ENCODE data around the gene ATP5F1E.
"Not testable (repeated sequence)": the region's sequence is repeated elsewhere in the genome, so short reads cannot be mapped to it uniquely, and the experiment has no call there.

The ATP5F1E gene

DNA sequence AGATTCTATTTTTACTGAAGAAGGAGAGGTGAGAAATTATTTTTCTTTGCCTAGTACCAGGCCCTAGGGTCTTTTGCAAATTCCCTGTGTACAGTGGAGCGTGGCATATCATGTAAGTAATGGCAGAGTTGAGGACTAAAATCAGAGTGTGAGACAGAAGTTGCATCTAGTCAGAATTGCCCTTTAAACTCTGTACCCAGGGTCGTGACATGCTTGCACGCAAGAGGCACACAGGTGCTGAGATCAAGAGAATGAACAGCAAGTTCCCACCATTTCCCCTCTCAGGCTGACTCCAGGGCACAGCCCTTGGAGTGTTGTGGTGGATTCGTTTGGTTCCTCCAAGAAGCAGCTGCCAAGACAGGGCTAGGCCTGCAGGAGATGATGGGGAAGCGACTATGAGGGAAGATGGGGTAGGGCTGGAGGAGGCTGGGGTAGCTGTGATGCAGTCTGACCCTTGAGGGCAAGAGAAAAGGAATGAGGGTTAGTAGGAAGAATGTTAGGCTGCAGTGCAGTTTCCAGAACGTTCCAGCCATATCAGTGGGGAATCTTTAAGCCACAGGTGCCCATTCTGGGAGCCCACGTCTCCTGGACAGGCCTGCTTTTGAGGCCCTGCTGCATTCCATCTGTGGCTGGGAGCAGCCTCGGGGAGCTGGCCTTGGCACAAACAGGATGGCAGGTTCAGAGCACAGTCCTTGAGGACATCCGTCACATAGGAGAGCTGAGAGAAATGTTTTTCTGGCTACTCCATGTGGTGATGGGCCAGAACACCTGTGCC lies 44.2 kb downstream of the ATP5F1E start:
- DNase-seq, result no peak

- DNase-seq, result peak; percentile 87
Measured at GRCh38 chr20:58986968-58987517, 45.1 kb downstream of the ATP5F1E start.

GRCh38 chr20:58986286-58986967 lies 45.7 kb downstream of the ATP5F1E start:
- no peak for DNase-seq

DNA sequence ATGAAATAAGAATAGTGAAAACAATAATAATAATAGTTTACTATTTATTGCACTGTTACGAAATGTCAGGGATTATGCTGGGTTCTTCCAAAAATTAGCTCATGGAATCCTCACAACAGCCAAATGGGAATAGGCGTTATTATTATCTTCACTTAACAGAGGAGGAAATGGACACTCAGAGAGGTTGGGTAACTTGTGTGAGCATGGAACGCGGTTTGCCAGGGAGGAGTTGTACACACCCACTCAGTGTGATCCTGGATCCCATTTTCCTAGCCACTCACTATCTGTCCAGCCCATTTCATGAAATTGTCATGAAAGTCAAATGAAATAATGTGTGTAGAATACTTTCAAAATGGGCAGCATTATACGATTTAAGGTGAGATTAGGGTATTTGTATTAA lies 46.5 kb downstream of the ATP5F1E start:
- no peak for DNase-seq

DNA sequence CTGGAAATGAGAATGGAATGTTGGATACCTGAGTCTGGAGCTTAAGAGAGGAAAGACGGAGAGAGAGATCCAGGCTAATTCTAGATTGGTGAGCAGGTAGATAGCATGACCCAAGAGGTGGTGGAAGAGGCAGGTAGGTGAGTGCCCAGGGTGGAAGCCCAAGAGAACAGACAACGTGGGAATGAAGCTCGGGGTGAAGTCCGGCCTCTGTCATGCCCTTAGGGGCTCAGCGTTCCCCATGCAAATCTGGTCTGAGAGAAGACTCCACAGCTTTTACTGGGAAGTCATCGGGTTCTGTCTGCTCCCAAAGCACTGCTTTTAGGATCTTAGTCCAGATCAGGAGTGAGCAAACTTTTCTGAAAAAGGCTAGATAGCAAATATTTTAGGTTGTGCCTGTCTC lies 47.4 kb downstream of the ATP5F1E start:
- DNase-seq, result no peak

GRCh38 chr20:58983115-58983468 lies 49.0 kb downstream of the ATP5F1E start:
- DNase-seq, result not testable (repeated sequence)

DNA sequence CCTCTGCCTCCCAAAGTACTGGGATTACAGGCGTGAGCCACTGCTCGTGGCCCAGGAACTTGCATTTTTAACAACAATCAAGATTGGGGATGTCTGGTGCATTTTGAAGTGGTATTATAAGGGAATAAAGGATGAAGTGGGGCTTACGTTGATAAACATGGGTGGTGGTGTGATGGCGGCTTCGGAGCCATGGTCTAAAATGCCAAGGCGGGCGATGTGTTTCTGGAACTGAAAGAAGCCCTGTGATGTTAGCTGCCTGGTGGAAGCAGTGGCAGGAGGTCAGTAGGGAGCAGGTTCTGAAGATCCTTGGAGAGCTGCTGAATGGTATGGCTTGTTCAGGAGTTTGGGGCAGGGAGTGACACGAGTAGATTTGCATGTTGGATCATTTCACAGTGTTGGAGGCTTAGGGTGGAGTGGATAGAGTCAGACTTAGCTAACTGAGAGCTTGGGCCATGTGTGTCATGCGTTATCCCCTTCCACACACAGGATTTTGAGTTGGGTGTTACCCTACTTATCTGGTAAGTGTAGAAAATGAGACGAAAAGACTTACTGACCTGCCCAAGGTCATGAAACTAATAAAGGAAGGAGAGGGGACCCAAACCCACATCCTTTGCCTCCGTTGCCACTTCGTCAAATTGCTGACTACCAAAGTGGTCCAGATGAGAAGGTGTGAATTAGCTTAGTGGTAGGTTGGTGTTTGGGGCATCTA lies 49.6 kb downstream of the ATP5F1E start:
- DNase-seq, result no peak

GRCh38 chr20:58981628-58982364 lies 50.3 kb downstream of the ATP5F1E start:
- DNase-seq, result no peak

- DNase-seq, result peak; percentile 80
Measured at GRCh38 chr20:58980711-58981627, 51.2 kb downstream of the ATP5F1E start, which contains the start of gene NELFCD. Gene NELFCD, plus strand, starts transcription at chr20:58981256. Its CDS starts 54 bp downstream, at chr20:58981310.

DNA sequence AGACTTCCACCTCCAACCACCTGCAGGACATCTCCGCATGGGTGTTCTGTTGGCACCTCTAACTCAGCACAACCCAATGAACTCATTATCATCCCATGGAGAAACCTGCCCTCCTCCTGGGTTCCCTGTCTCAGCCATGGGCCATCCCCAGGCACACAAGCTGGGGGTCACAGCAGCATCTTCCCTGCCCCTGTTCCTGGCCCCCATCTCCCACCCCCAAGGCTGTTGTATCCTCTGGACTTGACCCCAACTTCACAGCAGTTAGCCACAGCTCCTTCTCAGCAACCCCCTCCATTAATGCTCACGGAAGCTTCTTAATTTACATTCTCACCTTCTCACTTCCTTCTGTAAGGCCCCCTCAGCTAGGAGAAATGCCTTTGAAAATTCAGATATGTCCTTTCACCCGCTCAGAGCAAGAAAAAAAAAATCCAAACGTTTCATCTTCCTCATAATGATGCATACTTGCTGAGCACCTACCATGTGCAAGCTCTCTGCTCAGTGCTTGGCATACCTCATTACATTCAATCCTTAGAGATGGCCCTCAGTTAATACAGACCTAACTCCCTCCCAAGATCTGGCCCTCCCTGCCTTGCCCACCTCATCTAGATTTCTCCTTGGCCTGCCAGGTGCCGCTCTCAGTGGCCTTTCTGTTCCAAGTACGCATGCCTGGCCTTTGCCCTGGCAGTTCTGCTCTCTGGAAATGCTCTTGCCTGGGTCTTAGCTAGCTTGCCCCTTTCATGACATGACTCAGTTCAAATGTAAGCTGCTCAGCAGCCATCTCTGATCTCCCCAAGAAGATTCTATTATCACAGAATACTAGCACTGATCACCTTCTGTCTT lies 53.6 kb downstream of the ATP5F1E start:
- no peak for DNase-seq

GRCh38 chr20:58976061-58976730 lies 55.9 kb downstream of the ATP5F1E start:
- no peak for DNase-seq

Measured in SHP77 treated with DMSO at 0.1 percent for 48 hours (cell line).